Breast epithelium (tissue), 4 donors: ENCODE results near the gene CHEK1. TPM values are rescaled to one million over a fixed set of nuclear protein-coding genes. Genes with fewer than 3 reads are reported as not detected.
"Not testable (repeated sequence)": the region's sequence is repeated elsewhere in the genome, so short reads cannot be mapped to it uniquely, and the experiment has no call there.

ENCODE experiments used
- DNase-seq, 2 donors: peaks; one replicate each; pipeline ENCODE4 v3.0.0-alpha.2; 2019; ENCODE audit warnings: low spot score in 2 of 2
- H3K27ac ChIP-seq, 2 donors: fragments of 200-600 bp; sonication (generic) in 1 of 2; one replicate each; pipeline ENCODE4 v1.5.1; 2016 to 2019; ENCODE audit warnings: mild to moderate bottlenecking in 1 of 2
- H3K27me3 ChIP-seq, 2 donors: fragments of 200-600 bp; sonication (generic) in 1 of 2; one replicate each; pipeline versions ENCODE4 v1.5.1 to v1.6.0; 2017 to 2019; ENCODE audit warnings: control low read depth in 1 of 2, mild to moderate bottlenecking in 1 of 2
- H3K36me3 ChIP-seq: fragments of 200-600 bp; one replicate; pipeline ENCODE4 v1.5.1; 2019
- H3K4me1 ChIP-seq, 2 donors: fragments of 200-600 bp; sonication (generic); one replicate each; pipeline ENCODE4 v1.5.1; 2016 to 2019; ENCODE audit warnings: control low read depth in 1 of 2
- H3K4me3 ChIP-seq, 3 donors: fragments of 200-600 bp; sonication (generic); 1 replicate in 2 of 3; 2 replicates in 1 of 3; pipeline ENCODE4 v1.5.1; 2016 to 2019; ENCODE audit warnings: mild to moderate bottlenecking in 3 of 3, moderate library complexity in 2 of 3
- H3K9me3 ChIP-seq, 2 donors: fragments of 200-600 bp; sonication (generic) in 1 of 2; one replicate each; pipeline ENCODE4 v1.5.1; 2016 to 2019; ENCODE audit warnings: control low read depth in 1 of 2
- CTCF ChIP-seq, 3 donors: fragments of 450-650 bp; IDR thresholded peaks; one replicate each; pipeline ENCODE4 v1.5.1; 2016 to 2017; ENCODE audit warnings: antibody characterized with exemption in 3 of 3, mild to moderate bottlenecking in 3 of 3, moderate library complexity in 3 of 3
- POLR2A ChIP-seq: fragments of 450-650 bp; IDR thresholded peaks from one replicate; pipeline ENCODE4 v1.6.1; 2016; ENCODE audit warnings: antibody characterized with exemption, mild to moderate bottlenecking, moderate library complexity
- POLR2AphosphoS5 ChIP-seq, 3 donors: sonication (generic); formaldehyde crosslinking; IDR thresholded peaks; one replicate each; pipeline ENCODE4 v1.6.1; 2017; ENCODE audit warnings: antibody characterized with exemption in 3 of 3
- intact Hi-C: fragments of 100-400 bp; cut with DNase I; formaldehyde crosslinking; loops from one replicate; pipeline ENCODE4 v1.15.1; 2023; ENCODE audit warnings: low total_unique reads
- total RNA-seq, 3 donors: library from RNA; depleted of rRNA; stranded (reverse); fragments of >200 nt; gene quantifications; one replicate each; pipeline ENCODE4 v1.1.0, GENCODE V29; 2016

Gene CHEK1
- total RNA-seq, 3 donors from 2014 or later = 3.1 to 6.6 (median 3.2) TPM

- DNase-seq = no peak
- H3K9me3 ChIP-seq = no peaks in the 10 kb centered on the region
- H3K27me3 ChIP-seq = no peaks in the 10 kb centered on the region
- no peaks in the 10 kb centered on the region for H3K4me1 ChIP-seq
- H3K27ac ChIP-seq = no peak overlapping the region
- H3K4me3 ChIP-seq = no peak overlapping the region
- intact Hi-C loops = no loop called here
- no peaks in the 10 kb centered on the region for H3K36me3 ChIP-seq
- TF ChIP-seq POLR2AphosphoS5 (IDR thresholded peaks at IDR 0.05) = no peak
- TF ChIP-seq POLR2A = no peak
- no peak for TF ChIP-seq CTCF (IDR thresholded peaks at IDR 0.05)
These were observed 77.1 kb downstream of the CHEK1 start for GRCh38 chr11:125701858-125702621.

GRCh38 chr11:125704686-125705085 lies 79.7 kb downstream of the CHEK1 start:
- H3K4me3 ChIP-seq, H3K36me3 ChIP-seq, H3K27me3 ChIP-seq, intact Hi-C loops, DNase-seq, H3K9me3 ChIP-seq, H3K27ac ChIP-seq, H3K4me1 ChIP-seq: not testable (repeated sequence)

GRCh38 chr11:125720781-125721180 lies 95.8 kb downstream of the CHEK1 start:
- no peaks in the 10 kb centered on the region for H3K27me3 ChIP-seq
- no peak overlapping the region for H3K27ac ChIP-seq
- TF ChIP-seq CTCF (IDR thresholded peaks at IDR 0.05) = no peak
- no peak for TF ChIP-seq POLR2A
- TF ChIP-seq POLR2AphosphoS5 (IDR thresholded peaks at IDR 0.05) = no peak
- intact Hi-C loops = no loop called here
- no peaks in the 10 kb centered on the region for H3K36me3 ChIP-seq
- no peaks in the 10 kb centered on the region for H3K4me1 ChIP-seq
- no peak overlapping the region for H3K4me3 ChIP-seq
- H3K9me3 ChIP-seq = peaks cover 8 to 11% of the 10 kb centered on the region in 2 donors
- no peak for DNase-seq

GRCh38 chr11:125724125-125724524 lies 99.2 kb downstream of the CHEK1 start:
- H3K9me3 ChIP-seq = no peaks in the 10 kb centered on the region
- TF ChIP-seq POLR2A (no peak), POLR2AphosphoS5 (IDR thresholded peaks at IDR 0.05) (no peak), CTCF (IDR thresholded peaks at IDR 0.05) (no peak)
- no peak overlapping the region for H3K4me3 ChIP-seq
- intact Hi-C loops = no loop called here
- H3K27me3 ChIP-seq = no peaks in the 10 kb centered on the region
- H3K27ac ChIP-seq = no peak overlapping the region
- no peak for DNase-seq
- no peaks in the 10 kb centered on the region for H3K36me3 ChIP-seq
- no peaks in the 10 kb centered on the region for H3K4me1 ChIP-seq

Other genes with a start within 250 kb of the CHEK1 start
- gene FEZ1, start 128.9 kb upstream of the CHEK1 start, total RNA-seq = 10 to 100 TPM in 2 of 3 donors, 1 to 10 TPM in 1; 4.8 to 20.8 (median 14.4) TPM
- gene EI24, start 55.7 kb upstream of the CHEK1 start, total RNA-seq = 100 to 1,000 TPM in 1 of 3 donors, 10 to 100 TPM in 2; 88.5 to 111 (median 94.1) TPM
- 100 to 1,000 TPM in 1 of 3 donors, 10 to 100 TPM in 2; 70.2 to 105 (median 96.0) TPM for gene STT3A, start 32.3 kb upstream of the CHEK1 start, total RNA-seq
- gene ACRV1, start 55.7 kb downstream of the CHEK1 start, total RNA-seq = under 1 TPM in 1 of 3 donors, not detected in 2; 0.29 TPM
- not detected for gene PATE1, start 121.1 kb downstream of the CHEK1 start, total RNA-seq
- 1 to 10 TPM in 1 of 3 donors, under 1 TPM in 1, not detected in 1; 0.32 to 2.8 TPM for gene PATE2, start 153.7 kb downstream of the CHEK1 start, total RNA-seq
- not detected for gene PATE3, start 163.0 kb downstream of the CHEK1 start, total RNA-seq
- gene PATE4, start 208.2 kb downstream of the CHEK1 start, total RNA-seq = not detected